ENCODE measurements around the gene TAC4.
"Not testable (repeated sequence)": the region's sequence is repeated elsewhere in the genome, so short reads cannot be mapped to it uniquely, and the experiment has no call there.

TAC4 gene

DNA sequence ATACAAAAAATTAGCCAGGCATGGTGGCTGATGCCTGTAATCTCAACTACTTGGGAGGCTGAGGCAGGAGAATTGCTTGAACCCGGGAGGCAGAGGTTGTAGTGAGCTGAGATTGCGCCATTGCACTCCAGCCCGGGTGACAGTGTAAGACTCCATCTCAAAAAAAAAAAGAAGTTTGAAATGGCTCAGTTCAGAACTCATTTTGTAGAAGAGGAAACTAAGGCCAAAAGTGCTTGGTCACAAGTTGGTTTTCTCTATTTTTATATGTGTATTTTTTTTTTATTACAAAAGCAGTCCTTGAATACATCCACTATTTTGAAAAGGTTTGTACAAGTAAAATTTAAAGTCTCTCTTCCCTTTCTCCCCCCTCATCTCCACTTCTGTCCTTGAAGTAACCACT lies 5.5 kb downstream of the TAC4 start:
- no peak for DNase-seq

DNA sequence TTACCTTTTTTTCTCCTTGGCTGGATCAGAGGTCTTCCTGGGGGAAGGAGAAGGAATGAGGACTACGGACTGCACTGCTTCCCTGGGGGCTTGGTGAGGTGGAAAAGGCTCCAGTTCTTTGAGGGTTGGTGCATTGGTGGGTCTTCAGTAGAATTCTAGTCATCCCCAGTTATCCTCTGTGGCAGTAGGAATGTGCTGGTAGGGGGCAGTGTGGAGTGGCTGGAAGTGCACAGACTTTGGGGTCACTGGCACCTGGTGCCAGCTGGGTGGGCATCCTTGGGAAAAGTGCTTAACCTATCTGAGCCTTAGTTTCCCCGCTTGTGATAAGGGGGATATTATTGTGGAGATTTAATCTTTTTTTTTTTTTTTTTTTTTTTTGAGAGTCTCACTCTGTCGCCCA lies 6.3 kb downstream of the TAC4 start:
- no peak for DNase-seq

DNA sequence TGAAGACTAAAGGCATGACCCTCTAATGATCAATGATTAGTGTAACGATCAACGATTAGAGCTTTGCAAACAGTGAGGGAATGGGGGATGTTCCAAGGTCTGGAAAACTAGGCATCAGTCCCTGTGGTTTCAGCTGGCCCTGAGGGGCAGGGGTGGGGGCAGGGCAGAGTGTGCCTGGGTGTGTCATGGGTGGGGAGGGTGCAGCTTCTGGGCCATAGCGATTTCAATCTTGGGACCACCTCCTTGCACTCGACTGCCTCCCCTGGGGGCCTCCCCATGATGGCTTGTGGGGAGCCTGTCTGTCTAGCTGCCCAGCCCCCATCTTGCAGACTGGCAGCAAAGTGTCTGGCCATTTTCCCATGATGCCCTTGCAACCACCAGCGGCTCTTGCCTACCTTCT lies 8.4 kb downstream of the TAC4 start:
- DNase-seq = no peak

DNA sequence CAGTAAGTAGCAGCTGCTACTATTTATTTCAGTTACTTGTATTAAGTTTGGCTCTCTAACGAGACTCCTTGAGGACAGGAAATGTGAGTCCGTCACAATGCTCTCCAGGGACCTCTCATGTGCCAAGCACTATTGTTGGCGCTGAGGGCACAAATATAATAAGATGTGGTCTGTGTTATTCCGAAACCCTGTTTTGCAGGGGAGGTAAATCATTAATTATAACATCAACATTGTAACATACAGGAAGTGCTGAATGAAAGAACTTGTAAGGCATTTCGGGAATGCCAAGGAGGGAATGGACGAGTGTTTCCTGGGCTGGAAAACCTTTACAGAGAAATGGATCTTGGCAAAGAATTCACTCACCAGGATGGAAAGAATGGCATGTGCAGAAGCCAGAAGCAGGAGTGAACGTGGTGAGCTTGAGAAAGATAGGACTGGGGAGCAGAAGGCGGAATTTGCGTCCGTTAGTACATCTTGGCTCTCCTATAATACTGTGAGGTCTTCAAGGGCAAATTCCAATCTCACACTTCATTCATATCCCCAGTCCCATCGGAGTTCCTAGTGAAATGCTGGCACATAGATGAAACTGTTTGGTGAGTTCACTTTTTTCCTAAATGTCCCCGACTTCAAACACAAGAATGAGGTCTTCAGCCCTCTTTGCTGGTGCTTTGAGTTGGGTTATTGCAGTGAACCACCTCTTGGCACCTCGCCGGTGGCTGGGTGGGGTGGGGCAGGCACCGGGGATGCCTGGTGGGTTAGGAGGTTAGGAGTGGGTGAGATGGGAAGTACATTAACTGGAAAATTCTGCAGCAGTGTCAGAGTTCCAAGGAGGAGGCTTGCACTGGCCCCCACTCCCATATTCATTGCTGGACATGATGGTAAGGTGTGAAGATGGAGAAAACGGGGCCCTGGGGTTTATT lies 11.5 kb downstream of the TAC4 start:
- no peak for DNase-seq

DNA sequence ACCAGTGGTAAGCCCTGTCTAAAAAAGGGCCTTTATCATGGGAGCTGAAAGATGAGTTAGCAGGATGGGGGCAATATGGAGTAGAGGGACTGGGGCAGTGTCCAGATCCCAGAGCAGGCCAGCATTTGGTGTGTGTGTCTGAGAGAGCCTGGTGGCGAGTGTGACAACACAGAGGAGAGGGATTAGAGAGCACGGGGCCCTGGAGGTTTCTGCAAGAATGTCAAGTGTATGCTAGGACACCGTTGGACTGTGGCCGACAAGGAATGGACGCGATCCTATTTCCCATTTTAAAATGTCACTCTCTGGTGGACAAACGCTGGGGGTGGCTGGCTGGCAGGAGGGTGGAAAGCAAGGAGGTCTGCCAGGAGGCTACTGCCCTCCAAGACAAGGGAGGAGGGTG lies 12.4 kb downstream of the TAC4 start:
- DNase-seq = no peak

DNA sequence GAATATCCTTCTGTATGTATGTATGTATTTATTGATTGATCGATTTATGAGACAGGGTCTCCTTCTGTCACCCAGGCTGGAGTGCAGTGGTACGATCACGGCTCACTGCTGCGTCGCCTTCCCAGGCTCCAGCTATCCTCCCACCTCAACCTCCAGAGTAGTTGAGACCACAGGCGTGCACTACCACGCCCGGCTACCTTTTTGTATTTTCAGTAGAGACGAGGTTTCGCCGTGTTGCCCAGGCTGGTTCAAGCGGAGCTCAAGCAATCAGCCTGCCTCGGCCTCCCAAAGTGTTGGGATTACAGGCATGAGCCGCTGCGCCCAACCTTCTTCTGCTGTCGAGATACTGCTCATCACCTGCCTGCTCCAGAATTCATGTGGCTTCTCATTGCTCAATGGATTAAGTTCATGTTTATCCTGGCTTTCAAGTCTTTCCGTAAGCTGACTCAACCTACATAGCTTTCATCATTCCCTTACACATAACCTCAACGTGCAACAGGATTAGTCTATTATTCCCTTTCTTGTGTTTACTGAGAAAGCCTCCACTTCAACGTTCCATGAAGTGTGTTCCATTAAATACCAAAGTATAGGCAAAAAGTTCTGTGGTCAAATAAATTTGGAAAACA lies 13.6 kb downstream of the TAC4 start:
- DNase-seq = no peak

DNA sequence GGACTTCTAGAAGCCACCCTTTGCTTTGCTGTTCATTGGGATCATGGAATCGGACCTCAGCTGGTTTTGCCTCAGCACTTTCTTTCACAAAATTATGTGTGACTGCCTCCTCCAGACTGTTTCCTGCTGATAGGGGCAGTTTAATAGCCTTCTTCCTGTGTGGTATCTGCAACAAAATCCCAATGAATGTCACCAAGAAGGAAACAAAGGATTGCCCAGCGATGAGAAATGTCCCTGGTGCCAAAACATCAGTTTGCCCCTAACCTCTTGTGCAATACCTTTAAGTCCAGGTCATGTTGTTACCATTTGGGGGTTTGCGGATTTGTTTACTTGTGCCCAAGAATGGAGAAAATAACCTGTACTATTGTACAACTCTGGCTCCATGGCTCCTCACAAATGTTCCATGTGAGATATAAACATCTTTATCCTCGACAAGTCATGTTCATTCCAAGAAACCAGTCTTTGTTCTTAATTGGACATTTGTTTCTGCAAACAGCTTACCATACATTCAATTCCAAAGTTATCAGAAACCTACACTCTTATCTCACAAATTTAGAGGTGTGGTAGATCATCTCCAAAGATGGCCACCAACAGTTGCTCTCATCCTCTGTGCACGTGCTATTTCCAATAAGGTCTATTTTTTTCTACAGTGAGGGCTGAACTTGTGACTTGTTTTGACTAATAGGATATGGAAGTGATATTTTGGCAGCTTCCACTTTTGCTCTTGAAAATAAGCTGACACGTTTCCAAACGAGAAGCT lies 14.8 kb downstream of the TAC4 start:
- DNase-seq = no peak

DNA sequence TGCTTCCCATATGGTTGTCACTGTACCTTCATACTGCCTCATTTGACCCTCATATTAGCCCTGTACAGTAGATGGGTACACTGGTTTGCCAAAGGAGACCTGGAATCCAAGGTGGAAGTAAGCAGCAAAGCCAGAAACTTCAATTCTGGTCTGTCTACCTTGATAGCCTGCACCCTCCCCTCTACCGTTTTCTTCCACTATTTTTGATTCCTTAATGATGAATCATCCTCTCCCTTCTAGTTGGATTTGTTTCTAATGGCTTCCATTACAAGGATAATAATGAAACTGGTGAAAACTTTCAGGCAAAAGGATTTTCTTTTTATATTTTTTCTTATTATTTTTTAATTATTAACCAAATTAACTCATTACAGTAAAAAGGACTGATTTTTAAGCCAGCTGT lies 17.3 kb downstream of the TAC4 start:
- DNase-seq = no peak

DNA sequence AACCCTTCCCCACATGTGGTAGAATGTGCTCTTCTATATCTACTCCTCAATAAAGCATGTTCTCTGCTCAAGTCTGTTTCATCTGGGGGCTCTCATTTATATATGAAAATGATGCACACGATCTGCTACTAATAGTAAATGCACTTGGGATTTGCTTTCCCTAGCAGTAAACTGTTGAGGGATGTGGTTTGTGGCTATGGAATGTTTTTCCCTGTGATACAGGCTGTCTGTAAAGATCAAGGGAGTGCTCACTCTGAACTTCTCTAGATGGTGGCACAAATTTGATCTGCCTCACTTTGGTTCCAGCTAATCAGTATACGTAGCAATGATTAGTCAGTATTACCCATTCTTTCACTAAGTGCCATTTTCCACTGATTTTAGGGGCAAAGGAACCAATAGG lies 18.8 kb downstream of the TAC4 start:
- DNase-seq = no peak

DNA sequence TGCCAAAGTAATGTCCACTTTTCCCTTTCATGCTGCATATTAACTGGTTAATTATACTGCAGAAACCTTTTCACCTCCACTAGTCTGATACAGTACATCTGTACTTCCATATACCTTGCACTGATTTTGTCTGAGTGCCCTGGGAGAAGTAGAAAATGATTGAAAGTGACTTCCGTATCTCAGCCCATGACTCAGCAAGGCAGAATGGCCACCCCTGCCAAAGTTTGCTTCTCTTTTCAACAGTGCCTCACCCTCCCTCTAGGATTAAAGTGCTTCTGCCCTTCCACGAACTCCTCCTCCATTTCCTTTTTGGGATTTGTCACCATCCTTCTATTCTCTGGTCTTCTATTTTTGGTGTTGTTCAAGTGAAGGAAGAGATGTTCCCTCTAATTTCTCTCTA lies 19.5 kb downstream of the TAC4 start:
- DNase-seq = not testable (repeated sequence)

DNA sequence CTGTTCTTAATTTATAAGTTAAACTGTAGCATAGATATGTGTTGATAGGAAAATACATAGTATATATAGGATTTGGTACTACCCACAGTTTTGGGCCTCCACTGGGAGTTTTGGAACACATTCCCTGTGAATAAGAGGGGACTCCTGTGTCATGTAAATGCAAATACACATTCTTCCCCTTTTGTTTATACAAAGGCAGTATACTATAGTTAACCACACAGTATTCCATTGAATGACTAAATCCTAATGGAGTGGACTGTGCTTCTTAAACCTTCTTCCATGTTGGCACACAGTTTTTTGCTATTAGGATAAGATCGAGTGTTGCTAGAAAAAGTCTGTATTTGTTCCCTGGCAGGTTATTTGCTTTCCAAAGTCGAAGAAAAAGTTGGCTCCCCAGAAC lies 22.2 kb downstream of the TAC4 start:
- DNase-seq = no peak

DNA sequence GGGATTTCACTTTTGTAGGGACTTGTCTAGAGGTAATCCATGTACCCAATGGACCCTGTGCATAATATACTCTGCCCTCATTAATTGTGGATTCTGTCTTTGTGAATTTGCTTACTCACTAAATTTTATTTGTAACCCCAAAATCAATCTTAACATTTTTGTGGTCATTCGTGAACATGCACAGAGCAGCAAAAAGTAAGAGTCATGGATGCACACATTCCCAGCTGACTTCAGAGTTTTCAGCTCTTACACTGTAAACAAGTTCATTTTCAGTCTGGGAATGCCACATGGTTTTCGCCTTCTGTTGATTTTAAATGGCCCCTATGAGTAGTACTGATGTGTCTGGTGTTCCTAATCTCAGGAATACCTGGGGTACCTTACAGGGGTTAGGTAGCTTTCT lies 24.3 kb downstream of the TAC4 start:
- no peak for DNase-seq

DNA sequence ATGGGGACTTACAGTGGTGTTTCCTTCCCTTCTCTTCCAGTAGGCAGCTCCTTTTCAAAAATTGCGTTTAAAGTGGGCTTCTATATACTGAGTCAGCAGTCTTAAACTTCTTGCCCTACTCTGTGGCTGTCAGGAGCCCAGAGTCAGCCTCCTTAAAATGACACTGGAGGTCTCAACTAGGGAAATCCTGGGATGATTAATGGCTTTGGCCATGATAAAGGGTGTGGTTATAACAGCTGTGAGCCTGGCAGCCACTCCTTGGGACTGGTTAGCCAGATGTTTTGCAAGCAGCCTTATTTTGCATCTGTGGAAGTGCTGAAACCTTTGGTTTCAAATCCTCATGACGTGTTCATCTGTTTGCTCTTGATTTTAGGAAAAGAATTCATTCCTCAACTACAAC lies 25.0 kb downstream of the TAC4 start:
- DNase-seq = no peak

DNA sequence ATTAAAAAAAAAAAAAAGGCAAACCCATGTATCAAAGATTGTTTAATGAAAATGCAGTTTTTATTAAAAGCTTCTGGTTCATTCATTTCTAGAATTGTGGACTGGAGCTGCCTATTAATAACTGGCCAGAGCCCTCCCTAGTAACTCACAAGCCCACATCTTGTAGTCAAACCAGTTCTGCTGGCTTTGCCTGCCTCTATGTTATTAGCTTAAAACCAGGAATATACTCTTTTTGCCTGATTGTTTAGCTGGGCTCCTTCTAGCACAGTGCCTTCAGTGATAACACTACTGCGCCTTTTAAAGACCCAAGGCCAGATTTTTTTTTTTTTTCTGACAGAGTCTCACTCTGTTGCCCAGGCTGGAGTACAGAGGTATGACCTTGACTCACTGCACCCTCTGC lies 26.0 kb downstream of the TAC4 start:
- DNase-seq = no peak

DNA sequence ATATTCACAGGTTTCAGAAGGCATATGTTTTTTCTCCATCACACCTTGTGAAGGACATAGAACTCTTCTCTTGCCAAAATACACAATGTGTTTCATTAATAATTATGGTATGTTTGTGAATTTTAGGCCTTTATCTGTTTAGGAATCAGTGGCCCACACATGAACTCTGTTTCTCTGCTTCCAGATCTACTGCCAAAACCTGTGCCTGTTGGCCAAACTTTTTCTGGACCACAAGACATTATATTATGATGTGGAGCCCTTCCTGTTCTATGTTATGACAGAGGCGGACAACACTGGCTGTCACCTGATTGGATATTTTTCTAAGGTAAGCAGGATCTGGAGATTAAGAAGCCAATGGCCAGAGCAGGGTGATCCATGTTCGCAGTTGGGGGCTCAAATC lies 26.4 kb downstream of the TAC4 start:
- no peak for DNase-seq

DNA sequence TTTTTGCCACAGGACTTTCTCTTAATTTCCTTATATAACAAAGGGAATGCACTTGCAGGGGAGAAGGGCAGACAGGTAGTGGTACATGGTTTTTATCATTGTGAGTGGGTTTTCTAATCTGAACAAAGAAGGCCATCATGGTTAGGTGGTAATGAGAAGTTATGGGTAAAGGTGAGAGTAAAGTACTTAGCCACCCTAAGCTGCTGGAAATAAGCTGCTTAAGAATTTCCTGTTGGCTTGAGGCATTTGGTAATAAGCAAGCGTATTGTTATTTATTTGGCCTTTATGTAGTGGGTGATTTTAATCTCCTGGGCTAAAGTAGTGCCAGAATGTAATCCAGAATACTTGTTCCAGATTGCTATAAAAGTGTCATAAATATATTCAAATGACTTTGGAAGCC lies 27.1 kb downstream of the TAC4 start:
- DNase-seq = no peak

DNA sequence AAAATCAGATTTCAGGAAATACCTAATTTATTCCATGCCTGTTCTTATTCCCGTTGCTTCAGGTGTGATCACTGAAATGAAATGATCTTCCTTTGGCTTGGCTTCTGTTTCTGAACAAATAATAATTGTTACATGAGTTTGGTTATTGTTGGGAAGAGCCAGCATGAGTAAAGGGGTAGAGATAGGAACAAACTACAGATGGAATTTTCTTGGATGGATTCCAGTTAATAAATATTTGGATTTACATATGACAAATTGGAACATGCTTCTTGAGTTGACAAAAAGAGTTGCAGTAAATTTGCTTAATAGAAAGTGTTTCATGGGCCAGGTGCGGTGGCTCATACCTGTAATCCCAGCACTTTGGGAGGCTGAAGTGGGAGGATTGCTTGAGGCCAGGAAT lies 28.2 kb downstream of the TAC4 start:
- DNase-seq = no peak

DNA sequence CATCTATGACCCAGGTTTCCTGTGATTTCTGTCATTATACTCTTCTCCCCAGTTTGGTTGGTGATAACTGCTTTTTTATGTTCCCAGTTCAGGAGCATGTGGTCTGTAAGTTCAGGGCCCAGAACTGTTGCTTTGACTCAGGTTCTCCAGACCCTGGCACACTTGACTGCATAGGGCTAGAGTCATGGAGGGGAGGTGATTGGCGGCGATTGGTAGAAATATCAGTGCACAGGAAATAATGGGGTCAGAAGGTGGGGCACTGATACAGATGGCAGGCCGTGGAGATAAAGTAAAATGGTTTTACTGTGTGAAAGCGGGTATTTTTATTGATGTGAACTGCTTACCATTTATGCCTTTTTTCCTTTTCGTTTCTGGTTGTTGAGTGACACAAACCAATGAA lies 28.7 kb downstream of the TAC4 start:
- DNase-seq = no peak

DNA sequence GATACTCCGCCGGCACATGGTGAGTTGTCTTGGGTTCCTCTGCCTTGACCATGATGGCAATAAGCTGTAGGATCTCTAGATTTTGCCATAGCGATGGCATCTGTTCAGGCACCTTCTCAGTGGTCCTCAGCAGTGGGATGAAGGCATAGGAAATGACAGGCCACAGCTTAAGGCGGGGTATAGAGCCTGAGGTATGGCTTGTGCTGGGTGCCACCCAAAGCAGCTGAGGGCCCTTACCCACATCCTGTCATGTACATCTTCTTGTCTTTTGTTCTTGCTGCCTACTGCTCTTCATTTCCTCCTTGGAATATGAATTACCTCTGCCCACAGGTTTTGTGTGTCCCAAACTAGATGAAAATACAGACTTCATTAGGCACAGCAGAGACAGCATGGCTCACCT lies 29.9 kb downstream of the TAC4 start:
- peak; percentile 67 for DNase-seq

DNA sequence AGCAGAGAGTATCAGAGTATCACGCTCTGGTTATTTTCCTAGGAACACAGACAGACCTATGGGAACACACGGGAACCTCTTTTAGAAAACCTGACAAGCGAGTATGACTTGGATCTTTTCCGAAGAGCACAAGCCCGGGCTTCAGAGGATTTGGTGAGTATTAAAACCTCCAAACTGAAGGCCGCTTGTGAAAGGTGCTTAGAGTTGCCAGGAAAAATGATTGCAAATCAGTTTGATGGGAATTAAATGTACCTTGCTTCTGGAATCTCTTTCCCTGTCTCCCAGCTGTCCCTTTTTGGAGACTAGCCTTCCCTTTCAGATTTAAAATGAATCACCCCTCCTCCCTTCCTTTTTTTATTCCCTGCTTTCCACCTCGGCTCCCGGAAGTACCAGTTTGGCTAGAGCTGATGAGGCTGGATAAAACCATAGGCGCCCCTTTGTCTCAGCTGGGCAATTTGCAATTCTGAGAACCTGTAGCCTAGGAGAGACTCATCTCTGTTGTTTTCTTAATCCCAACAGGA lies 32.0 kb downstream of the TAC4 start:
- DNase-seq = no peak

DNA sequence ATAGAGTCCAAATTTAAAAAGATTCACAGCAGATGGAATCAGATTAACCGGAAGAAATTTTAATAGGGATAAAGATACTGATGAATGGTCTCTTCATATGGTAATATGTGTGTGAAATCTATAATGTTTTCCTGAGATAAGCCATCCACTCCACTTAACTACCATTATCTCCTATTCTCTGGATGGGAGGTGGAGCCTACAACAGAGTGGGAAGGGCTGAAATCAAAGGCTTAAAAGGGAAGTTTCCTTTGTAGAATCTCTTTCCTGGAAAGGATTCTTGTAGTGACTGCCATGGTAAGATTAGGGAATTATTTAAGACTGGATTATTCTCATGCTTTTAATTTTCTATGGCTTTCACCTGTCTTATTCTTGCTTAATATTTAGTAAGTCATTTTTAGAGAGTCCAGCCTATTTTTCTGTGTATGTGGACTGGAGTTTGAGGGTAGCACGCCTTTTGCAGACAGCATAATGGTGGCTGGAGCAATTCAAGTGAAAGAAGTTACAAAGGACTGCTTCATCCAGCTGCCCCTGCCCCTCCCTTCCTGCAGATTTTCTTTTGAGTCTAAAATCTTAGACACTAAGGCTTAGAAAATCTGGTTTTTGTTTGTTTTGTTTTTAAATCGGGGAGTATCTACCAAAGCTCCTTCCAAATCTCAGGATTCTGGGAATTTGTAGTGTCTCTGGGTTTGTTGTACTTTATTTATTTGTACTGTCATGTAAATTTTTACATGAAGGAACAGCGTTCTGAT lies 32.9 kb downstream of the TAC4 start:
- DNase-seq = no peak

DNA sequence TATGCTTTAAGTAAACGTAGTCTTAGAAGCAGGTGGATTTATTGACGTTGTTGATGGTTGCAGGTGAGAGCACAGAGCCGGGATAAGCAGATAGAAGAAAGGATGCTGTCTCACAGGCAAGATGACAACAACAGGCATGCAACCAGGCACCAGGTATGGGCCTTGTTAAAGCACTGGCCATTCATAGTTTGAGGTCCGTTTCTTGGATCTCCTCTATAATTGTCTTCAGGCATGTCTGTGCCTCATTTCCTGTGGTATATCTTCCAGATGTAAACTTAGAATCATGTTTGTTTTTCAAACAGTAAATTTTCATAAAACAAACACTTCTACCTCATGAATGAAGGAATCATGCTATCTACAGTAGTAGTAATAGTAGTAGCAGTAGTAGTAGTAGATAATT lies 38.8 kb downstream of the TAC4 start:
- no peak for DNase-seq

DNA sequence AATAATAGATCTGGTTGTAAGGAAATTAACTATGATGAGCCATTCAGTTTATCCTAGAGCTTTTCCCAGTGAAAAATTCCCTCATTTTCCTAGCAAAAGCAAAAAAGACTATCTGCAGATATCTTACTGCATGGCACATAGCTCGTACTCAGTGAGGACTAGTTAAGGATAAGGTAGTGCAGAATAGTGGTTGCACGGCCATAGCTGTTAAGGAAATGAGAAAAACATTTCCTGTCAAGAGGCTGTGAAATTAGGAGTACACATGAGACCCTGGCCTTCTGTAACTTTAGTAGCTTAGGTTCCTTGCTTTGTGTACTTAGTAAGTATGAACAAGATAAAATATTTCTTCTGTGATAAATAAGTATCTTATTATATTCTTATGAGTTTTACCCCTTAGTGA lies 49.1 kb downstream of the TAC4 start:
- DNase-seq = no peak

Data from activated CD4-positive, alpha-beta T cell treated with anti-CD3 and anti-CD28 coated beads, Interleukin-2, Interleukin-6, amounts not matched to agents 100 ng/mL and 50 ng/mL, durations not matched to agents 16 hours and 8 hours (primary cell).